Sigmoid colon (tissue), 7 donors: ENCODE results near the gene LANCL1. TPM values are rescaled to one million over a fixed set of nuclear protein-coding genes. Genes with fewer than 3 reads are reported as not detected.

Source experiments
- DNase-seq: peaks from one replicate; pipeline ENCODE4 v3.0.0-alpha.2; 2019
- H3K27ac ChIP-seq, 4 donors: fragments of 200-600 bp; sonication (generic); one replicate each; pipeline ENCODE4 v1.5.1; 2016 to 2019; ENCODE audit warnings: mild to moderate bottlenecking in 1 of 4
- H3K27me3 ChIP-seq, 3 donors: fragments of 200-600 bp; sonication (generic); one replicate each; pipeline ENCODE4 v1.5.1; 2019; ENCODE audit warnings: mild to moderate bottlenecking in 1 of 3
- H3K36me3 ChIP-seq, 4 donors: fragments of 200-600 bp; sonication (generic); one replicate each; pipeline ENCODE4 v1.5.1; 2016 to 2019
- H3K4me1 ChIP-seq, 4 donors: fragments of 200-600 bp; sonication (generic); one replicate each; pipeline ENCODE4 v1.5.1; 2017 to 2019
- H3K4me3 ChIP-seq, 4 donors: fragments of 200-600 bp; sonication (generic); one replicate each; pipeline ENCODE4 v1.5.1; 2017 to 2019; ENCODE audit warnings: mild to moderate bottlenecking in 2 of 4, moderate library complexity in 1 of 4
- H3K9me3 ChIP-seq, 4 donors: fragments of 200-600 bp in 3 of 4; sonication (generic) in 3 of 4; one replicate each; pipeline versions ENCODE4 v1.5.1 to v1.6.1; 2013 to 2019
- CTCF ChIP-seq, 4 experiments: fragments of 450-650 bp in 3 of 4; fragments of 200-600 bp in 1 of 4; IDR thresholded peaks; one replicate each; pipeline ENCODE4 v1.5.1; 2016 to 2019; ENCODE audit warnings: antibody characterized with exemption in 4 of 4, mild to moderate bottlenecking in 3 of 4, moderate library complexity in 2 of 4
- EP300 ChIP-seq, 4 donors: sonication (generic); formaldehyde crosslinking; IDR thresholded peaks; one replicate each; pipeline ENCODE4 v1.6.1; 2017; ENCODE audit warnings: antibody characterized with exemption in 4 of 4
- POLR2A ChIP-seq, 2 donors: fragments of 450-650 bp; IDR thresholded peaks; one replicate each; pipeline ENCODE4 v1.6.1; 2016; ENCODE audit warnings: antibody characterized with exemption in 2 of 2, mild to moderate bottlenecking in 2 of 2, moderate library complexity in 2 of 2
- POLR2AphosphoS5 ChIP-seq, 4 donors: sonication (generic); formaldehyde crosslinking; IDR thresholded peaks; one replicate each; pipeline ENCODE4 v1.6.1; 2017; ENCODE audit warnings: antibody characterized with exemption in 4 of 4
- WGBS, 2 donors: extraction: QIAGEN DNeasy Blood & Tissue Kit; methylation state at CpG; one replicate each; pipeline ENCODE4 v1.1.7; 2013; 5-methylcytosine and 5-hydroxymethylcytosine counted together
- intact Hi-C: fragments of 100-400 bp; cut with DNase I; formaldehyde crosslinking; loops from one replicate; pipeline ENCODE4 v1.15.1; 2023
- polyA plus RNA-seq, 3 donors: library from polyadenylated mRNA; stranded (reverse); fragments of 200-250 nt; gene quantifications; one replicate each; pipeline ENCODE4 v1.2.3, GENCODE V29; 2013
- total RNA-seq, 4 donors: library from RNA; depleted of rRNA; stranded (reverse); fragments of >200 nt; gene quantifications; one replicate each; pipeline ENCODE4 v1.1.0, GENCODE V29; 2016
- donor health status: healthy with polysubstance abuse.
- donor health status: Bipolar disorder and iron deficiency.
- donor health status: healthy.

The LANCL1 gene
- total and polyA plus RNA-seq, 7 donors = 9.6 to 60.6 (median 37.7) TPM

- 7 to 24% methylated on average over 7 of the region's 7 CpGs for WGBS, 2 donors
- H3K27me3 ChIP-seq = no peaks in the 10 kb centered on the region
- no peaks in the 10 kb centered on the region for H3K9me3 ChIP-seq
- DNase-seq = no peak
- peaks cover 0 to 7% (median 0%) of the 10 kb centered on the region in 4 donors for H3K4me1 ChIP-seq
- intact Hi-C loops = no loop called here
- H3K4me3 ChIP-seq = no peak overlapping the region
- TF ChIP-seq POLR2A (IDR thresholded peaks at IDR 0.05) (no peak), EP300 (IDR thresholded peaks at IDR 0.05) (no peak), CTCF (IDR thresholded peaks at IDR 0.05) (peak in 3 of 4 experiments; percentile 30 to 69 (median 50))
- H3K27ac ChIP-seq = no peak overlapping the region
- no peaks in the 10 kb centered on the region for H3K36me3 ChIP-seq
Observed at GRCh38 chr2:210503001-210503623, 26.6 kb upstream of the LANCL1 start.

DNA sequence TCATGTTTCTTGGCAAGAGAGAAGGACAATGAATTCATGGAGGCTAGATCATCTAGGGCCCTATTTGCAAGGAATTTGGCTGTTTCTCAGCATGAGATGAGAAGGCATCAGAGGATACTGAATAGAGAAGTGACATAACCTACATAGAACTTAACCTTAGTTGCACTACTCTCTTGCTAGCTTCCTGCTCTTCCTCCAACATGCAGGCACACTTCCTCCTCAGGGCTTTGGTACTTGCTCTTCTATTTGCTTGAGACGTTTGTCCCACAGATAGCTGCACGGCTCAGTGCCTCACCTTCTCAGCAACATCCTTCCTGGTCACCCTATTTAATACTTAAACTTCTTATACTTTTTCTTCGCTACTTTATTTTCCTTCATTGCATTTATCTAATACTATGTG lies 20.0 kb upstream of the LANCL1 start:
- Histone ChIP-seq H3K36me3 (no peaks in the 10 kb centered on the region), H3K27ac (no peak overlapping the region), H3K27me3 (no peaks in the 10 kb centered on the region), H3K4me3 (no peak overlapping the region), H3K9me3 (no peaks in the 10 kb centered on the region), H3K4me1 (no peaks in the 10 kb centered on the region)
- DNase-seq = no peak
- 52 to 64% methylated on average over 3 of the region's 3 CpGs for WGBS, 2 donors
- intact Hi-C loops = no loop called here
- TF ChIP-seq EP300 (IDR thresholded peaks at IDR 0.05) (no peak), POLR2AphosphoS5 (IDR thresholded peaks at IDR 0.05) (no peak)

GRCh38 chr2:210493528-210493927 lies 17.0 kb upstream of the LANCL1 start:
- H3K36me3 ChIP-seq = no peaks in the 10 kb centered on the region
- TF ChIP-seq POLR2AphosphoS5 (IDR thresholded peaks at IDR 0.05) (no peak), POLR2A (IDR thresholded peaks at IDR 0.05) (no peak), CTCF (IDR thresholded peaks at IDR 0.05) (no peak), EP300 (IDR thresholded peaks at IDR 0.05) (no peak)
- H3K27me3 ChIP-seq = no peaks in the 10 kb centered on the region
- no peak overlapping the region for H3K27ac ChIP-seq
- DNase-seq = no peak
- no peak overlapping the region for H3K4me3 ChIP-seq
- intact Hi-C loops = no loop called here
- no peaks in the 10 kb centered on the region for H3K4me1 ChIP-seq
- H3K9me3 ChIP-seq = no peaks in the 10 kb centered on the region
- whole genome bisulfite sequencing, 2 donors = 67 to 73% methylated on average over 3 of the region's 3 CpGs

GRCh38 chr2:210481601-210482175 lies 5.1 kb upstream of the LANCL1 start:
- Histone ChIP-seq H3K9me3 (no peaks in the 10 kb centered on the region), H3K27ac (no peak overlapping the region), H3K4me1 (peaks cover 0 to 5% (median 0%) of the 10 kb centered on the region in 4 donors), H3K36me3 (no peaks in the 10 kb centered on the region), H3K4me3 (no peak overlapping the region), H3K27me3 (no peaks in the 10 kb centered on the region)
- no peak for TF ChIP-seq POLR2AphosphoS5 (IDR thresholded peaks at IDR 0.05)
- TF ChIP-seq CTCF (IDR thresholded peaks at IDR 0.05) = no peak
- TF ChIP-seq EP300 (IDR thresholded peaks at IDR 0.05) = no peak
- TF ChIP-seq POLR2A (IDR thresholded peaks at IDR 0.05) = no peak
- DNase-seq = no peak
- intact Hi-C loops = no loop called here
- WGBS, 2 donors = 23 to 41% methylated on average over 2 of the region's 2 CpGs

- no peak for DNase-seq
Observed at GRCh38 chr2:210480764-210481163, 4.2 kb upstream of the LANCL1 start.

More at GRCh38 chr2:210480764-210481163, 4.2 kb upstream of the LANCL1 start:
- H3K27me3 ChIP-seq = no peaks in the 10 kb centered on the region
- H3K9me3 ChIP-seq = no peaks in the 10 kb centered on the region
- H3K4me3 ChIP-seq = no peak overlapping the region
- H3K27ac ChIP-seq = no peak overlapping the region
- no peaks in the 10 kb centered on the region for H3K36me3 ChIP-seq
- H3K4me1 ChIP-seq = peaks cover 0 to 6% (median 1%) of the 10 kb centered on the region in 4 donors
- 89 to 92% methylated on average over 2 of the region's 2 CpGs for WGBS, 2 donors
- TF ChIP-seq POLR2AphosphoS5 (IDR thresholded peaks at IDR 0.05) (no peak), POLR2A (IDR thresholded peaks at IDR 0.05) (no peak), EP300 (IDR thresholded peaks at IDR 0.05) (no peak), CTCF (IDR thresholded peaks at IDR 0.05) (no peak)
- intact Hi-C loops = no loop called here
